NCI-H69 (cell line): ENCODE data around the gene RASSF3.
"Not testable (repeated sequence)": the region's sequence is repeated elsewhere in the genome, so short reads cannot be mapped to it uniquely, and the experiment has no call there.

Experiments
- DNase-seq: peaks from one replicate; lab custom pipeline; 2025; lab: John Stamatoyannopoulos, UW

Gene RASSF3, protein sequence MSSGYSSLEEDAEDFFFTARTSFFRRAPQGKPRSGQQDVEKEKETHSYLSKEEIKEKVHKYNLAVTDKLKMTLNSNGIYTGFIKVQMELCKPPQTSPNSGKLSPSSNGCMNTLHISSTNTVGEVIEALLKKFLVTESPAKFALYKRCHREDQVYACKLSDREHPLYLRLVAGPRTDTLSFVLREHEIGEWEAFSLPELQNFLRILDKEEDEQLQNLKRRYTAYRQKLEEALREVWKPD

GRCh38 chr12:64610079-64610659 lies at the start of gene RASSF3:
Gene RASSF3 (plus strand): TSS chr12:64610495. CDS start chr12:64610633, 138 bp downstream.
- peak; percentile 97 for DNase-seq

GRCh38 chr12:64561302-64562136 lies 48.8 kb upstream of the RASSF3 start:
- no peak for DNase-seq

DNA sequence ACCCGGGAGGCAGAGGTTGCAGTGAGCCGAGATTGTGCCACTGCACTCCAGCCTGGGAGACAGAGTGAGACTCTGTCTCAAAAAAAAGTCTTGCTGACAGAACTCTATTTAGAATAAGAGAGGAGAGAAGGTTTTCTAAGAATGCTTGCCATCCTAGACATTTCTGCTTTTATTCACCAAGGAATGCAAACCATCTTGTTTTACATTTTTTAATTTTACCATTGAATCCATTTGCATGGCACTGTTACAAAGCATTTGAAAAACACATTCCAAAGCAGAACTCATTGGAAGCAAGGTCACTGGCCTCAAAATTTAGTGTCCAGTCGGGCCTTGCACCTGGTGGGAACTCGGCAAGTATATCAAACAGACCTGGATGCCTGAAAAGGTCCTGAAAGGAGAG lies 44.2 kb upstream of the RASSF3 start:
- DNase-seq: no peak

- DNase-seq: peak; percentile 87
Observed at GRCh38 chr12:64566831-64567517, 43.3 kb upstream of the RASSF3 start.

DNA sequence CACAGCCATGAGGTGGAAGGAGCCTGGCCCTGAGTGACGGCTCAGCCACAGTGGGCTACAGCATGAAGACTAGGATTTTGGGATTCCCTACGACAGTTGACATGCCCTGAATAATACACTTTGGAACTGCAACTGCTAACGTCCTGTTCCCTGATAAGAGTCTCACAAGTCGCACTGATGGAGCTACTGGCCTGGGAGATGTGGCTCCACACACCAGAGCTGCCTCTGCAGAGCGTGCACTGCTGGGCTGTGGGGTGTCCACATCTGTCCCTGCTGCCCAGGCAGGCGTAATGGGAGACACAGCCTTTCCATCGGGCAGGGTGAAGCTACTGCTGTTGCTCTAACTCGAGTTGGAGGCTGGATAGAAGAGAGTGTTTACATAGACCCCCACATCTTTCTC lies 42.7 kb upstream of the RASSF3 start:
- DNase-seq: peak; percentile 24

- DNase-seq: peak; percentile 52
Observed at GRCh38 chr12:64568298-64568697, 42.0 kb upstream of the RASSF3 start.

- no peak for DNase-seq
Observed at GRCh38 chr12:64569923-64570691, 40.2 kb upstream of the RASSF3 start.

DNA sequence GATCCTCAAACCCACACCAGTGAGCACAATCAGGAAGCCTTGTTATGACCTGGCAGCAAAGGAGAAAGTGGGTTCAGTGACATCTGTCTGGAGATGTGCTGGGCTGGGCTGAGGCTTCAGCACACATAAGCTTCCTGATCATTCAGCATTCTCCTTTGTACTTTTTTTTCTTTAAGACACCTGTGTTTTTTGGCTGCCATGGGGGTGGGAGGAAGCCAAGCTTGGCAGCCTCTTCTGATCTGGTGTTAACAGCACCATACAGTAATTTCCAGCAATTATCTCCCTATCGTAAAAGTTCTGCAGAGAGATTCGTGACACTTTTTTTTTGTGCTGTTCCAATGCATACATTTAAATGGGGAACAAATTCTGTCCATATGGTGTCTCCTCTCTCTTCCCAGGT lies 38.9 kb upstream of the RASSF3 start:
- DNase-seq: peak; percentile 90

DNA sequence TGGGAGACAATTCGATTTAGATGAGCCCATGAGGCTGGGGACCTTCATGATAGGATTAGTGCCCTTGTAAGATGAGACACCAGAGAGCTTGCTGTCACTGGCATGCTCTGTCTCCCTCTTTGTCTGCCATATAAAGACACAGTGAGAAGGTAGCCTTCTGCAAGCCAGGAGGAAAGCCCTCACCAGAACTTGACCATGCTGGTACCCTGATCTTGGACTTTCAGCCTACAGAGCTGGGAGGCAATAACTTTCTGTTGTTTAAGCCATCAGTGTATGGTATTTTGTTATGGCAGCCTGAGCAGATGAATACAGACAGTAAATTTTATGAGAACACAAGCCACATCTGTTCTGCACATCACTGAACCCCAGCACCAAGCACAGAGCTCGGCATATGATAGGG lies 38.1 kb upstream of the RASSF3 start:
- DNase-seq: no peak

- no peak for DNase-seq
Observed at GRCh38 chr12:64574837-64575236, 35.5 kb upstream of the RASSF3 start.

DNA sequence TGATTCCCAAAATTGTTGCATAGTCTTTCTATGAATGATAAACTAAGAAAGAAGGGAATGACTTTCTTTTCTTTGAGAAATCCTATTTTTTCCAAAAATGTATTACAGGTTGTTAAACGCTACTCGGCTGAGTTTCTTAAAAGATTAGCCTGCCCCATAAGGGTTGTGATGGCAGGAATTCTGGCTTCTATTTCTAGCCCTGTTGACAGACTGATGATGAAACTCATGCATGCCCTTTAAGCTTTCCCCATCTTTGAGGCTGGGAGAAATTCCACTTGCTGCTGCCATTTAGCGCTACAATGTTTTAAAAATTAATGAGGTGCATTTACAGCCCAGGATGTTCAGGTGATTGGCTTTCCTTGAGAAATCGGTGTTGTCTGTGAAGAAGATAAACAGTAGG lies 33.2 kb upstream of the RASSF3 start:
- DNase-seq: no peak

DNA sequence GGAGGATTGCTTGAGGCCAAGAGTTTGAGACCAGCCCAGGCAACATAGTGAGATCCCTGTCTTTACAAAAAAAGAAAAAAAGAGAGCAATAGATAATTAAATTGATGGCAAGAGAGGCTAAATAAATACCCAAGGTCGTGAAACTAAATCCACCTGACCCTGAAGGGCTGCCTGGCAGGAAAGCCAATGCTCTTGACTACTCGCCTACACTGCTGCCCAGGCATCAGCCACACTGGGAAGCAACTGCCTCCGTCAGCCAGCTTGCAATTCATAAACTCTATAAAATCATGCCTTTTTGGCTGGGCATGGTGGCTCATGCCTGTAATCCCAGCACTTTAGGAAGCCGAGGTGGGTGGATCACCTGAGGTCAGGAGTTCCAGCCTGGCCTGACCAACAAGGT lies 31.7 kb upstream of the RASSF3 start:
- DNase-seq: no peak

DNA sequence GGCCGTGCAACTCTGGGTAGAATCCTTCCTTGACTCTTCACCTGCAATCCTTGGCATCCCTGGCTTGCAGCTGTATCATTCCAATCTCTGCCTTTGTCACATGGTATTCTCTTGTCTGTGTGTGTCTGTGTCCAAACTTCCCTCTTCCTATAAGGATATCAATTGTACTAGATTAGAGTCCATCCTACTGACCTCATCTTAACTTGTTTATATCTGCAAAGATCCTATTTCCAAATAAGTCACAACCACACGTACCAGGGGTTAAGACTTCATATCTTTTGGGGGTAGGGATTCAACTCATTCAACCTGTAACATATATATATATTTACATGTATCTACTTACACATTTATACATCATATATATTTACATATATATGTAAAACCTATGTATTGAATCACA lies 29.6 kb upstream of the RASSF3 start:
- no peak for DNase-seq

GRCh38 chr12:64582114-64582513 lies 28.2 kb upstream of the RASSF3 start:
- DNase-seq: no peak

DNA sequence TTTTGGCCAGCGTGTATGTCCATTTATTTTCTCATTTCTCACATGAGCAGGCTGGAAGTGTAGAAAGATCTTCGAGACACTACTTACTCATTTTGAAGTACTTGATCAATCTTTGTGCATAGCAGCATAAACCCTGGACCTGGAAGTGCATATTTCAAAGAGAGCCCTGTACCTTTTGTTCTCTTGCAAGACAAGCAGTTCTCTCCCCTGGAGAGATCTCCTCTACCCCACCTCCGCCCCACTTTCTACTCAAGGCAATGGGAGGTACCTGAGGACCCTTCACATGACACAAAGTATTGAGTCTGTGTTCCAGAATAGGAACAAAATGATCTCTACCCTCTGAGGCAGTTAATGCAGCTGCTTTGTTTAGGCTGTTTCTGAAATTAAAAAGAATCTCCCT lies 27.4 kb upstream of the RASSF3 start:
- no peak for DNase-seq

DNA sequence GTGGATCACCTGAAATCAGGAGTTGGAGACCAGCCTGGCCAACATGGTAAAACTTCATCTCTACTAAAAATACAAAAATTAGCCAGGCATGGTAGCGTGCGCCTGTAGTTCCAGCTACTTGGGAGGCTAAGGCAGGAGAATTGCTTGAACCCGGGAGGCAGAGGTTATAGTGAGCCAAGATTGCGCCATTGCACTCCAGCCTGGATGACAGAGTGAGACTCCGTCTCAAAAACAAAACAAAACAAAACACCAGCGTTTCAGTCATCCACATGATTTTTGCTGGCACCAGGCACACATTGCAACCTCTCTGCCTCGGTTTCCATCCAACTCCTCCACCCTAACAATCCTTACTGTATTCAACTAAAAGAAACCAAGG lies 26.9 kb upstream of the RASSF3 start:
- DNase-seq: not testable (repeated sequence)

DNA sequence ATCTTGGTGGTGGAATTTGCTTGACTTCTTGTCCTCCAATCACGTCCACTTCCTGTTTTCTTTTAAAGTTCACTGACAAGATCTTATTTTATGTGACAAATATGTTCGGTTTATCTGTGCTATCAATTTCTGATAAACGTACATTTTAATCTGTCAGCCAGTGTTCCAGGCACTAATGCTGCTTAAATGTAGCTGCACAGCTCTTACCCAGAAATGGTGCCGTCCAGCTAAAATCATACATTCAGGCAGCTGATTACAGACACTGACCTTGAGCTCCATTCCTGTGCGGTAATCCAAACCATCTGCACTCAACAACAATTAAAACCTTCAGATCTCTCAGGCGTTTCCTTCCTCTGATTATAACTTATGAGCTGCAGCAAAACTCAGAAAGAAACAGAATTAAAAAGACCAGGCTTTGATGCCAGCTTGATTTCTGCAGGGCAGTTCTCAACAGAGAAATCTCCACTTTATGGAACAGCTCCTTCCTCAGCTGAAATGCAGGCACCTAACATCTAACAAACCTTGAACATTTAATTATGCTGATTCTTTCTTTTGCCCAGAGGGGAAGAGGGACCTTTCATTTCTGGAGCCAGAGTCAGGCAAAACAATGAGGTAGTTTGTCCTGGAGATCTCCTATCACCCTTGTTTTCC lies 26.4 kb upstream of the RASSF3 start:
- peak; percentile 78 for DNase-seq

GRCh38 chr12:64585104-64585503 lies 25.2 kb upstream of the RASSF3 start:
- DNase-seq: no peak

- DNase-seq: peak; percentile 51
Observed at GRCh38 chr12:64587447-64587846, 22.8 kb upstream of the RASSF3 start.

- no peak for DNase-seq
Observed at GRCh38 chr12:64590183-64590582, 20.1 kb upstream of the RASSF3 start.
